Measurements from ENCODE around the gene LBHD1.

- no peak for TF ChIP-seq EZH2 (IDR thresholded peaks at IDR 0.05; ENCODE audit: low read depth)
- no peak for TF ChIP-seq CTCF (conservative IDR thresholded peaks at IDR 0.05)
Observed at GRCh38 chr11:62671608-62672389, at the start of gene LBHD1, which contains the start of gene UQCC3.
